CD14-positive monocyte (primary cell): ENCODE measurements around the gene ARL15. TPM values are rescaled to one million over a fixed set of nuclear protein-coding genes. Genes with fewer than 3 reads are reported as not detected.

Source experiments
- DNase-seq, 3 donors: peaks; one replicate each; pipeline ENCODE4 v3.0.0-alpha.2; 2011 to 2022
- H2AFZ ChIP-seq: 2 replicates; pipeline ENCODE4 v1.6.0; 2012; ENCODE audit warnings: mild to moderate bottlenecking, low read depth, low read length, inconsistent platforms; ENCODE audit not compliant: insufficient read depth, poor library complexity, severe bottlenecking
- H3K27ac ChIP-seq, 2 donors: 1 replicate in 1 of 2; 2 replicates in 1 of 2; pipeline ENCODE4 v1.5.1; 2012 to 2013; ENCODE audit warnings: low read length in 2 of 2, control low read depth in 1 of 2, inconsistent platforms in 1 of 2, low read depth in 1 of 2, mild to moderate bottlenecking in 1 of 2
- H3K27me3 ChIP-seq, 2 donors: one replicate each; pipeline versions ENCODE4 v1.6.0 to v1.6.1; 2011 to 2013; ENCODE audit warnings: low read length in 2 of 2; ENCODE audit not compliant: control insufficient read depth in 2 of 2, insufficient read depth in 2 of 2
- H3K36me3 ChIP-seq, 2 donors: replicated peaks in 1 of 2; 1 replicate in 1 of 2; 2 replicates in 1 of 2; pipeline versions ENCODE4 v1.5.1 to v1.6.1; 2012 to 2013; ENCODE audit warnings: low read length in 2 of 2, control low read depth in 1 of 2, inconsistent platforms in 1 of 2, mild to moderate bottlenecking in 1 of 2; ENCODE audit not compliant: insufficient read depth in 2 of 2, control insufficient read depth in 1 of 2
- H3K4me1 ChIP-seq, 2 donors: 1 replicate in 1 of 2; 2 replicates in 1 of 2; pipeline versions ENCODE4 v1.5.1 to v1.6.1; 2012 to 2013; ENCODE audit warnings: low read length in 2 of 2, control low read depth in 1 of 2, inconsistent platforms in 1 of 2, mild to moderate bottlenecking in 1 of 2, moderate library complexity in 1 of 2; ENCODE audit not compliant: insufficient read depth in 2 of 2, control insufficient read depth in 1 of 2
- H3K4me2 ChIP-seq: replicated peaks from 2 replicates; pipeline ENCODE3; 2012; ENCODE audit warnings: low read length, moderate library complexity, mild to moderate bottlenecking; ENCODE audit not compliant: poor library complexity, severe bottlenecking; ENCODE audit errors: extremely low read depth
- H3K4me3 ChIP-seq, 3 experiments: fragments of 200-600 bp in 1 of 3; sonication (generic) in 1 of 3; replicated peaks in 1 of 3; 1 replicate in 2 of 3; 2 replicates in 1 of 3; pipeline ENCODE4 v1.5.1; 2011 to 2013; ENCODE audit warnings: low read length in 3 of 3, mild to moderate bottlenecking in 3 of 3, control low read depth in 2 of 3, low read depth in 2 of 3, inconsistent platforms in 1 of 3, moderate library complexity in 1 of 3
- H3K79me2 ChIP-seq: 2 replicates; pipeline ENCODE4 v1.6.0; 2012; ENCODE audit warnings: mild to moderate bottlenecking, control low read depth, inconsistent platforms, low read length, moderate library complexity; ENCODE audit not compliant: insufficient read depth
- H3K9ac ChIP-seq: 2 replicates; pipeline ENCODE4 v1.6.0; 2017; ENCODE audit warnings: low read length, mild to moderate bottlenecking; ENCODE audit not compliant: insufficient read depth, poor library complexity, severe bottlenecking
- H3K9me3 ChIP-seq, 2 donors: replicated peaks in 1 of 2; 1 replicate in 1 of 2; 2 replicates in 1 of 2; pipeline versions ENCODE4 v1.5.1 to v1.6.1; 2012 to 2013; ENCODE audit warnings: low read length in 2 of 2, control low read depth in 1 of 2; ENCODE audit not compliant: control insufficient read depth in 1 of 2, insufficient read depth in 1 of 2
- H4K20me1 ChIP-seq: 2 replicates; pipeline ENCODE4 v1.6.0; 2012; ENCODE audit warnings: mild to moderate bottlenecking, low read length, control low read depth, moderate library complexity; ENCODE audit not compliant: insufficient read depth
- H3K27ac Mint-ChIP-seq, 7 donors: one replicate each; pipeline ENCODE4 v1.8.0; 2020; ENCODE audit warnings: mild to moderate bottlenecking in 7 of 7, mixed read lengths in 7 of 7, moderate library complexity in 6 of 7, inconsistent platforms in 2 of 7
- H3K27me3 Mint-ChIP-seq, 3 donors: one replicate each; pipeline ENCODE4 v1.8.0; 2021 to 2022; ENCODE audit warnings: low read depth in 3 of 3, mild to moderate bottlenecking in 3 of 3, mixed read lengths in 3 of 3, moderate library complexity in 3 of 3, inconsistent platforms in 1 of 3
- H3K36me3 Mint-ChIP-seq, 2 donors: one replicate each; pipeline ENCODE4 v1.8.0; 2020; ENCODE audit warnings: mixed read lengths in 2 of 2, inconsistent platforms in 1 of 2, mild to moderate bottlenecking in 1 of 2
- H3K4me1 Mint-ChIP-seq: one replicate; pipeline ENCODE4 v1.8.0; 2020; ENCODE audit warnings: mild to moderate bottlenecking, mixed read lengths
- H3K4me3 Mint-ChIP-seq, 2 donors: one replicate each; pipeline ENCODE4 v1.8.0; 2020; ENCODE audit warnings: mild to moderate bottlenecking in 2 of 2, mixed read lengths in 2 of 2, moderate library complexity in 1 of 2
- H3K9me3 Mint-ChIP-seq, 7 donors: one replicate each; pipeline ENCODE4 v1.8.0; 2020 to 2022; ENCODE audit warnings: mixed read lengths in 7 of 7, mild to moderate bottlenecking in 6 of 7, moderate library complexity in 6 of 7, inconsistent platforms in 2 of 7
- WGBS: methylation state at CpG from one replicate; pipeline ENCODE4 v1.1.5; 2013; ENCODE audit warnings: missing lambda C conversion rate; ENCODE audit not compliant: insufficient coverage; 5-methylcytosine and 5-hydroxymethylcytosine counted together
- intact Hi-C, 2 donors: fragments of 100-400 bp; cut with micrococcal nuclease; formaldehyde crosslinking; loops; one replicate each; pipeline versions ENCODE4 v1.15.0 to v1.15.1; 2023
- polyA plus RNA-seq, 3 donors: library from polyadenylated mRNA; depleted of rRNA in 1 of 3; unstranded in 2 of 3; stranded (reverse) in 1 of 3; fragments of 300-500 nt in 2 of 3; fragments of >200 nt in 1 of 3; fragmentation: Illumina TruSeq in 2 of 3; gene quantifications; 1 replicate in 2 of 3; 2 replicates in 1 of 3; pipeline ENCODE4 v1.2.3, GENCODE V29; 2012 to 2021
- TF ChIP-seq, protein P1 (sequence below): fragments of 200-600 bp; IDR thresholded peaks from one replicate; pipeline ENCODE4 v1.8.0; 2022; ENCODE audit warnings: antibody characterized with exemption, mild to moderate bottlenecking

Gene ARL15
- polyA plus RNA-seq, 3 donors = 10.5 to 27.6 (median 18.0) TPM

DNA sequence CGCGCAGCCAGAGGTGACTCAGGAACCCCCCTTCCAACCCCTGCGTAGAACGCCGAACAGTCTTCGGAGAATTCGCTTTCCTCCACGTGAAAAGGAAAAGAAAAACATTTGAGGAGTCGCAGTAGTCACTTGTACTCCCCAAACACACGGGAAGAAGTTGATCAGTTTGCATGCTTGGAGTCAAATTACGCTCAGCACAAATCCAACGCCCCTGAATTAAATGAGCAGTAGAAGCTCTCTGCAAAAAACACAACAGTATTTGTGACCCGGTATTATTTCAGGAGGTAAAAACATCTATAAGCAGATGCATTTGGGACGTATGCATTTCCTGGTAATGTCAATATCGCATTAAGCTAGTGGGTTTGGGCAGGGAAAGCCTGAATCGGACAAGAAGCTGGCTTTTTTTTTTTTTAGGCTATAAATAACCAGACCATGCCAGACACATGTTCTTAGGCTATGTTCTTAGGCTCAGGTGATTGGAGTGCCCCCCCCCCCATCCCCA lies 854 bp upstream of the ARL15 start:
- TF ChIP-seq, protein P1, sequence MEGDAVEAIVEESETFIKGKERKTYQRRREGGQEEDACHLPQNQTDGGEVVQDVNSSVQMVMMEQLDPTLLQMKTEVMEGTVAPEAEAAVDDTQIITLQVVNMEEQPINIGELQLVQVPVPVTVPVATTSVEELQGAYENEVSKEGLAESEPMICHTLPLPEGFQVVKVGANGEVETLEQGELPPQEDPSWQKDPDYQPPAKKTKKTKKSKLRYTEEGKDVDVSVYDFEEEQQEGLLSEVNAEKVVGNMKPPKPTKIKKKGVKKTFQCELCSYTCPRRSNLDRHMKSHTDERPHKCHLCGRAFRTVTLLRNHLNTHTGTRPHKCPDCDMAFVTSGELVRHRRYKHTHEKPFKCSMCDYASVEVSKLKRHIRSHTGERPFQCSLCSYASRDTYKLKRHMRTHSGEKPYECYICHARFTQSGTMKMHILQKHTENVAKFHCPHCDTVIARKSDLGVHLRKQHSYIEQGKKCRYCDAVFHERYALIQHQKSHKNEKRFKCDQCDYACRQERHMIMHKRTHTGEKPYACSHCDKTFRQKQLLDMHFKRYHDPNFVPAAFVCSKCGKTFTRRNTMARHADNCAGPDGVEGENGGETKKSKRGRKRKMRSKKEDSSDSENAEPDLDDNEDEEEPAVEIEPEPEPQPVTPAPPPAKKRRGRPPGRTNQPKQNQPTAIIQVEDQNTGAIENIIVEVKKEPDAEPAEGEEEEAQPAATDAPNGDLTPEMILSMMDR = no peak
- peak overlapping the region; percentile 92 for H2AFZ ChIP-seq
- peak overlapping the region; percentile 77 to 84 for H3K27ac ChIP-seq
- peak overlapping the region; percentile 99 for H3K4me2 ChIP-seq
- Mint-ChIP-seq H3K27ac (peak overlapping the region; percentile 92 to 96 (median 95)), H3K9me3 (peaks cover 0 to 4% (median 0%) of the 10 kb centered on the region in 7 donors), H3K4me1 (peaks cover 43% of the 10 kb centered on the region), H3K27me3 (peaks cover 2 to 9% (median 8%) of the 10 kb centered on the region in 3 donors), H3K36me3 (peaks cover 0 to 10% of the 10 kb centered on the region in 2 donors), H3K4me3 (peak overlapping the region; percentile 97 to 98)
- peaks cover 21% of the 10 kb centered on the region for H4K20me1 ChIP-seq
- peaks cover 19 to 21% of the 10 kb centered on the region in 2 donors for H3K4me1 ChIP-seq
- peak overlapping the region; percentile 86 for H3K9ac ChIP-seq
- no peaks in the 10 kb centered on the region for H3K27me3 ChIP-seq
- peak overlapping the region; percentile 80 to 94 (median 85) for H3K4me3 ChIP-seq
- H3K79me2 ChIP-seq = peaks cover 40% of the 10 kb centered on the region
- DNase-seq = peak in 1 of 3 donors; percentile 7
- no peaks in the 10 kb centered on the region for H3K9me3 ChIP-seq
- WGBS = 0% methylated on average over 4 of the region's 16 CpGs
- no peaks in the 10 kb centered on the region for H3K36me3 ChIP-seq
- intact Hi-C loops = no loop called here

DNA sequence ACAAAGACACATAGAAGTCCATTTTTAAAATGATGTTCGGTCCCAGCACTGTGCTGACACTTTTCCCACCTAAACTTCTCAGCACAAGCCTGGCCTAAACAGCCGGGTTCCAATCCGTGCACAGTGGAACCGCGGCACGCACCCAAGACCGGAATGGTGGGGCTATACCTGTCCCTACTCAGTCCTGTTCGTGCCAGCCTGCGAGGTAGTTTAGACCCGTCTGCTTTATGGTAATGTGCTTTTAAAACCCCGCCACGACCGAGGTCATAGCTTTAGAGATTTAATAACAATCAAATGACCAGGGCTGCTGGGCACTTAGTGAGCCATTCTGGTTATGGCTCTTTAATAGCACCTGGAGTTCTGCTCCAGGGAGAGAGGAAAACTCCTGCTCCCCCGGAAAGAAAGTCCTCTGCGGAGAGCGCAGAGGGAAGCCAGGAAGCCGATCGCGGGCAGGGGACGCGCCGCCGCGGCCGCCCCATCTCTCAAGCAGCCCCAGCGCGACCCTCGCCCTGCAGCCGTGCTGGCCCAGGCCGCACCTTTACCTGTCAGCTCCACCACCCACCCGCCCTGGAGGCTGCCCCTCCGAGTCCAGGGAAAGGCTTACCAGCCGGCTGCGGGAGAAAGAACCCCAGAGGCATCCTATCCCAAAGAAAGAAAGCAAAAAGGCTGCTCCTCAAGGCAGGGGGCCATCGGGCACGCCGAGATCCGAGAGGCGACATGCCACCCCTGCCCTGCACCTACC lies 511 bp downstream of the ARL15 start:
- H3K79me2 ChIP-seq = peaks cover 54% of the 10 kb centered on the region
- H3K4me1 ChIP-seq = peaks cover 19 to 25% of the 10 kb centered on the region in 2 donors
- peak overlapping the region; percentile 97 to 98 for H3K4me3 Mint-ChIP-seq

More for the DNA sequence above, 511 bp downstream of the ARL15 start:
- H3K9ac ChIP-seq = peak overlapping the region; percentile 86
- 0% methylated on average over 37 of the region's 39 CpGs for WGBS
- no peaks in the 10 kb centered on the region for H3K9me3 ChIP-seq
- peak overlapping the region; percentile 80 to 94 (median 85) for H3K4me3 ChIP-seq
- H2AFZ ChIP-seq = peak overlapping the region; percentile 92
- Mint-ChIP-seq H3K36me3 (peaks cover 0 to 10% of the 10 kb centered on the region in 2 donors), H3K27me3 (peaks cover 2 to 8% (median 8%) of the 10 kb centered on the region in 3 donors), H3K4me1 (peaks cover 44% of the 10 kb centered on the region), H3K9me3 (peaks cover 0 to 4% (median 0%) of the 10 kb centered on the region in 7 donors), H3K27ac (peak overlapping the region; percentile 91 to 96 (median 95))
- intact Hi-C loops = loop anchor here in 1 of 2 donors (10.0 kb wide), 1 partner anchor 1515 kb away; no protein-coding TSS in a partner anchor
- no peaks in the 10 kb centered on the region for H3K27me3 ChIP-seq
- H3K36me3 ChIP-seq = no peaks in the 10 kb centered on the region
- peak in 2 of 3 donors; percentile 13 to 19 for DNase-seq
- H3K4me2 ChIP-seq = peak overlapping the region; percentile 99
- H4K20me1 ChIP-seq = peaks cover 21% of the 10 kb centered on the region
- TF ChIP-seq, protein P1 = no peak
- H3K27ac ChIP-seq = peak overlapping the region; percentile 77 to 84
